CD4-positive, CD25-positive, alpha-beta regulatory T cell (primary cell): ENCODE results near the gene TOR1AIP2. TPM values are rescaled to one million over a fixed set of nuclear protein-coding genes. Genes with fewer than 3 reads are reported as not detected.

Source experiments
- ATAC-seq, 2 donors: fragments of 150-1000 bp; cut with Tn5 transposase; one replicate each; pipeline ENCODE4 v1.10.0; 2021; ENCODE audit warnings: low read depth in 2 of 2, moderate number of reproducible peaks in 2 of 2, moderate library complexity in 1 of 2
- DNase-seq, 3 donors: peaks; one replicate each; pipeline versions ENCODE4 v3.0.0 to v3.0.0-alpha.2; 2012 to 2022; ENCODE audit warnings: mixed read lengths in 1 of 3
- H3K27ac ChIP-seq: one replicate; pipeline ENCODE4 v1.7.0; 2013; ENCODE audit warnings: mild to moderate bottlenecking, low read length; ENCODE audit not compliant: insufficient read depth, poor library complexity, severe bottlenecking
- H3K27me3 ChIP-seq: one replicate; pipeline ENCODE4 v1.7.0; 2013; ENCODE audit warnings: low read length; ENCODE audit not compliant: control insufficient read depth, insufficient read depth
- H3K36me3 ChIP-seq: one replicate; pipeline ENCODE4 v1.7.0; 2013; ENCODE audit warnings: mild to moderate bottlenecking, low read length, moderate library complexity; ENCODE audit not compliant: control insufficient read depth, insufficient read depth
- H3K4me1 ChIP-seq: 2 replicates; pipeline ENCODE4 v1.7.0; 2013; ENCODE audit warnings: mild to moderate bottlenecking, low read length; ENCODE audit not compliant: insufficient read depth, control insufficient read depth, poor library complexity, severe bottlenecking
- H3K4me3 ChIP-seq: one replicate; pipeline ENCODE4 v1.7.0; 2013; ENCODE audit warnings: low read depth, mild to moderate bottlenecking, low read length, moderate library complexity
- H3K9me3 ChIP-seq, 2 experiments: 1 replicate in 1 of 2; 2 replicates in 1 of 2; pipeline ENCODE4 v1.7.0; 2013; ENCODE audit warnings: low read length in 2 of 2, mild to moderate bottlenecking in 1 of 2, moderate library complexity in 1 of 2; ENCODE audit not compliant: control insufficient read depth in 2 of 2
- H3K27ac Mint-ChIP-seq, 3 donors: one replicate each; pipeline ENCODE4 v1.8.0; 2020 to 2022; ENCODE audit warnings: mild to moderate bottlenecking in 3 of 3, mixed read lengths in 3 of 3, moderate library complexity in 2 of 3
- H3K27me3 Mint-ChIP-seq: one replicate; pipeline ENCODE4 v1.8.0; 2022; ENCODE audit warnings: mild to moderate bottlenecking, mixed read lengths
- H3K36me3 Mint-ChIP-seq: one replicate; pipeline ENCODE4 v1.8.0; 2020; ENCODE audit warnings: mixed read lengths
- H3K4me1 Mint-ChIP-seq, 4 donors: one replicate each; pipeline ENCODE4 v1.8.0; 2020 to 2022; ENCODE audit warnings: mixed read lengths in 4 of 4, mild to moderate bottlenecking in 1 of 4
- H3K4me3 Mint-ChIP-seq, 4 donors: one replicate each; pipeline ENCODE4 v1.8.0; 2020 to 2022; ENCODE audit warnings: mild to moderate bottlenecking in 4 of 4, mixed read lengths in 4 of 4, moderate library complexity in 3 of 4
- H3K9me3 Mint-ChIP-seq, 7 donors: one replicate each; pipeline ENCODE4 v1.8.0; 2020 to 2022; ENCODE audit warnings: mixed read lengths in 7 of 7, mild to moderate bottlenecking in 3 of 7, moderate library complexity in 2 of 7
- polyA plus RNA-seq, 4 donors: library from polyadenylated mRNA; unstranded; fragments of 300-500 nt; fragmentation: Illumina TruSeq; gene quantifications; one replicate each; pipeline ENCODE4 v1.2.3, GENCODE V29; 2021
- total RNA-seq: library from RNA; stranded (reverse); gene quantifications from one replicate; pipeline ENCODE4 v1.2.3, GENCODE V29; 2022

TOR1AIP2 gene
- total and polyA plus RNA-seq, 5 donors from 2014 or later: 8.1 to 81.0 (median 13.6) TPM

- Mint-ChIP-seq H3K4me1 (peaks cover 37 to 68% (median 45%) of the 10 kb centered on the region in 4 donors), H3K4me3 (peak overlapping the region in 2 of 4 donors; percentile 32 to 71), H3K36me3 (peaks cover 21% of the 10 kb centered on the region), H3K9me3 (no peaks in the 10 kb centered on the region), H3K27ac (no peak overlapping the region), H3K27me3 (no peaks in the 10 kb centered on the region)
- Histone ChIP-seq H3K36me3 (peaks cover 21% of the 10 kb centered on the region), H3K4me1 (peaks cover 19% of the 10 kb centered on the region), H3K9me3 (no peaks in the 10 kb centered on the region), H3K27ac (no peak overlapping the region), H3K4me3 (no peak overlapping the region), H3K27me3 (no peaks in the 10 kb centered on the region)
- no peak for ATAC-seq
- DNase-seq: no peak
Observed at GRCh38 chr1:179872558-179872957, 5.0 kb downstream of the TOR1AIP2 start.

- H3K4me3 Mint-ChIP-seq: peak overlapping the region in 2 of 4 donors; percentile 32 to 71
- Histone ChIP-seq H3K4me3 (no peak overlapping the region), H3K9me3 (no peaks in the 10 kb centered on the region), H3K36me3 (peaks cover 25% of the 10 kb centered on the region), H3K27me3 (no peaks in the 10 kb centered on the region), H3K27ac (no peak overlapping the region), H3K4me1 (peaks cover 17% of the 10 kb centered on the region)
- H3K27me3 Mint-ChIP-seq: no peaks in the 10 kb centered on the region
- peaks cover 38 to 67% (median 44%) of the 10 kb centered on the region in 4 donors for H3K4me1 Mint-ChIP-seq
- peaks cover 21% of the 10 kb centered on the region for H3K36me3 Mint-ChIP-seq
- no peaks in the 10 kb centered on the region for H3K9me3 Mint-ChIP-seq
- no peak overlapping the region for H3K27ac Mint-ChIP-seq
- ATAC-seq: no peak
- no peak for DNase-seq
Observed at GRCh38 chr1:179871940-179872339, 5.7 kb downstream of the TOR1AIP2 start.

GRCh38 chr1:179870870-179871269 is 6.7 kb downstream of the TOR1AIP2 start:
- no peak overlapping the region for H3K27ac ChIP-seq
- H3K4me3 Mint-ChIP-seq: no peak overlapping the region
- H3K4me1 Mint-ChIP-seq: peaks cover 32 to 59% (median 36%) of the 10 kb centered on the region in 4 donors
- H3K4me3 ChIP-seq: no peak overlapping the region
- no peaks in the 10 kb centered on the region for H3K9me3 Mint-ChIP-seq
- H3K36me3 Mint-ChIP-seq: peaks cover 24% of the 10 kb centered on the region
- ATAC-seq: no peak
- no peak for DNase-seq
- H3K27ac Mint-ChIP-seq: peak overlapping the region in 1 of 3 donors; percentile 47
- H3K9me3 ChIP-seq: no peaks in the 10 kb centered on the region
- H3K27me3 Mint-ChIP-seq: no peaks in the 10 kb centered on the region
- H3K36me3 ChIP-seq: peaks cover 29% of the 10 kb centered on the region
- no peaks in the 10 kb centered on the region for H3K27me3 ChIP-seq
- peaks cover 6% of the 10 kb centered on the region for H3K4me1 ChIP-seq

GRCh38 chr1:179867493-179868330 is 9.9 kb downstream of the TOR1AIP2 start:
- Mint-ChIP-seq H3K36me3 (peaks cover 44% of the 10 kb centered on the region), H3K4me1 (peaks cover 20 to 29% (median 26%) of the 10 kb centered on the region in 4 donors), H3K27me3 (no peaks in the 10 kb centered on the region), H3K9me3 (no peaks in the 10 kb centered on the region), H3K27ac (peak overlapping the region in 1 of 3 donors; percentile 43), H3K4me3 (no peak overlapping the region)
- Histone ChIP-seq H3K27ac (peak overlapping the region; percentile 29), H3K27me3 (no peaks in the 10 kb centered on the region), H3K4me3 (no peak overlapping the region), H3K36me3 (peaks cover 31% of the 10 kb centered on the region), H3K9me3 (no peaks in the 10 kb centered on the region), H3K4me1 (no peaks in the 10 kb centered on the region)
- ATAC-seq (peak; percentile 50 to 66), DNase-seq (peak; percentile 26 to 58 (median 56))

- Mint-ChIP-seq H3K27ac (no peak overlapping the region), H3K36me3 (peaks cover 48% of the 10 kb centered on the region), H3K4me3 (no peak overlapping the region), H3K27me3 (no peaks in the 10 kb centered on the region), H3K9me3 (no peaks in the 10 kb centered on the region), H3K4me1 (peaks cover 13 to 35% (median 17%) of the 10 kb centered on the region in 4 donors)
- no peak overlapping the region for H3K4me3 ChIP-seq
- H3K36me3 ChIP-seq: peaks cover 31% of the 10 kb centered on the region
- H3K4me1 ChIP-seq: no peaks in the 10 kb centered on the region
- DNase-seq (no peak), ATAC-seq (no peak)
- no peaks in the 10 kb centered on the region for H3K9me3 ChIP-seq
- no peaks in the 10 kb centered on the region for H3K27me3 ChIP-seq
- no peak overlapping the region for H3K27ac ChIP-seq
Observed at GRCh38 chr1:179866616-179867015, 11.0 kb downstream of the TOR1AIP2 start.

- Mint-ChIP-seq H3K4me1 (peaks cover 7 to 31% (median 9%) of the 10 kb centered on the region in 4 donors), H3K36me3 (peaks cover 41% of the 10 kb centered on the region), H3K27me3 (no peaks in the 10 kb centered on the region), H3K27ac (no peak overlapping the region), H3K4me3 (no peak overlapping the region), H3K9me3 (no peaks in the 10 kb centered on the region)
- Histone ChIP-seq H3K27me3 (no peaks in the 10 kb centered on the region), H3K4me3 (no peak overlapping the region), H3K4me1 (no peaks in the 10 kb centered on the region), H3K27ac (no peak overlapping the region), H3K9me3 (no peaks in the 10 kb centered on the region), H3K36me3 (peaks cover 33% of the 10 kb centered on the region)
- DNase-seq (no peak), ATAC-seq (no peak)
Observed at GRCh38 chr1:179865377-179865776, 12.2 kb downstream of the TOR1AIP2 start.

GRCh38 chr1:179860652-179861051 is 17.0 kb downstream of the TOR1AIP2 start:
- H3K36me3 Mint-ChIP-seq: peaks cover 40% of the 10 kb centered on the region
- H3K27me3 Mint-ChIP-seq: no peaks in the 10 kb centered on the region
- H3K4me1 ChIP-seq: no peaks in the 10 kb centered on the region
- H3K9me3 Mint-ChIP-seq: no peaks in the 10 kb centered on the region
- no peak overlapping the region for H3K4me3 Mint-ChIP-seq
- DNase-seq (no peak), ATAC-seq (no peak)
- no peak overlapping the region for H3K27ac ChIP-seq
- H3K9me3 ChIP-seq: no peaks in the 10 kb centered on the region
- peaks cover 25% of the 10 kb centered on the region for H3K36me3 ChIP-seq
- H3K4me3 ChIP-seq: no peak overlapping the region
- peaks cover 0 to 19% (median 5%) of the 10 kb centered on the region in 4 donors for H3K4me1 Mint-ChIP-seq
- no peaks in the 10 kb centered on the region for H3K27me3 ChIP-seq
- H3K27ac Mint-ChIP-seq: no peak overlapping the region

- Histone ChIP-seq H3K4me1 (no peaks in the 10 kb centered on the region), H3K27ac (no peak overlapping the region), H3K9me3 (no peaks in the 10 kb centered on the region), H3K27me3 (no peaks in the 10 kb centered on the region), H3K4me3 (no peak overlapping the region), H3K36me3 (peaks cover 13% of the 10 kb centered on the region)
- Mint-ChIP-seq H3K27me3 (no peaks in the 10 kb centered on the region), H3K36me3 (peaks cover 19% of the 10 kb centered on the region), H3K27ac (peak overlapping the region in 2 of 3 donors; percentile 32 to 44), H3K4me3 (no peak overlapping the region), H3K4me1 (peaks cover under 1 to 10% (median 5%) of the 10 kb centered on the region in 4 donors), H3K9me3 (no peaks in the 10 kb centered on the region)
- ATAC-seq (no peak), DNase-seq (no peak)
Observed at GRCh38 chr1:179857009-179857408, 20.6 kb downstream of the TOR1AIP2 start.
